ENCODE results near the gene PTX4.

Gene PTX4

GRCh38 chr16:1505912-1506311 lies 17.2 kb upstream of the PTX4 start:
- DNase-seq (ENCODE audit: low read depth), result no peak
- no peak for TF ChIP-seq CTCF (IDR thresholded peaks at IDR 0.05; ENCODE audit: low read length, missing control alignments)
- no peak overlapping the region for H3K4me3 ChIP-seq (replicated peaks; ENCODE audit: low read depth, low read length)

GRCh38 chr16:1505073-1505844 lies 16.5 kb upstream of the PTX4 start:
- DNase-seq (ENCODE audit: low read depth), result no peak
- no peak overlapping the region for H3K4me3 ChIP-seq (replicated peaks; ENCODE audit: low read depth, low read length)
- no peak for TF ChIP-seq CTCF (IDR thresholded peaks at IDR 0.05; ENCODE audit: low read length, missing control alignments)

- H3K4me3 ChIP-seq (replicated peaks; ENCODE audit: low read depth, low read length), result no peak overlapping the region
- DNase-seq (ENCODE audit: low read depth), result no peak
- no peak for TF ChIP-seq CTCF (IDR thresholded peaks at IDR 0.05; ENCODE audit: low read length, missing control alignments)
Measured at GRCh38 chr16:1503110-1503955, 14.6 kb upstream of the PTX4 start.

GRCh38 chr16:1502092-1503004 lies 13.6 kb upstream of the PTX4 start:
- H3K4me3 ChIP-seq (replicated peaks; ENCODE audit: low read depth, low read length), result no peak overlapping the region
- no peak for TF ChIP-seq CTCF (IDR thresholded peaks at IDR 0.05; ENCODE audit: low read length, missing control alignments)
- DNase-seq (ENCODE audit: low read depth), result no peak

GRCh38 chr16:1501630-1502029 lies 12.9 kb upstream of the PTX4 start:
- no peak for TF ChIP-seq CTCF (IDR thresholded peaks at IDR 0.05; ENCODE audit: low read length, missing control alignments)
- H3K4me3 ChIP-seq (replicated peaks; ENCODE audit: low read depth, low read length), result no peak overlapping the region
- DNase-seq (ENCODE audit: low read depth), result no peak

GRCh38 chr16:1500465-1501150 lies 11.9 kb upstream of the PTX4 start:
- DNase-seq (ENCODE audit: low read depth), result no peak
- H3K4me3 ChIP-seq (replicated peaks; ENCODE audit: low read depth, low read length), result no peak overlapping the region
- no peak for TF ChIP-seq CTCF (IDR thresholded peaks at IDR 0.05; ENCODE audit: low read length, missing control alignments)
